Activated T-cell treated with anti-CD3 and anti-CD28 coated beads for 48 hours (primary cell): Measurements from ENCODE around the gene AFMID.
"Not testable (repeated sequence)": the region's sequence is repeated elsewhere in the genome, so short reads cannot be mapped to it uniquely, and the experiment has no call there.

Source experiments
- DNase-seq: peaks from one replicate; pipeline ENCODE4 v3.0.0-alpha.2; 2020; ENCODE audit warnings: low read depth

Gene AFMID

GRCh38 chr17:78238823-78239488, 51.8 kb downstream of the AFMID start:
- no peak for DNase-seq

GRCh38 chr17:78239489-78239931, 52.3 kb downstream of the AFMID start:
- no peak for DNase-seq

DNA sequence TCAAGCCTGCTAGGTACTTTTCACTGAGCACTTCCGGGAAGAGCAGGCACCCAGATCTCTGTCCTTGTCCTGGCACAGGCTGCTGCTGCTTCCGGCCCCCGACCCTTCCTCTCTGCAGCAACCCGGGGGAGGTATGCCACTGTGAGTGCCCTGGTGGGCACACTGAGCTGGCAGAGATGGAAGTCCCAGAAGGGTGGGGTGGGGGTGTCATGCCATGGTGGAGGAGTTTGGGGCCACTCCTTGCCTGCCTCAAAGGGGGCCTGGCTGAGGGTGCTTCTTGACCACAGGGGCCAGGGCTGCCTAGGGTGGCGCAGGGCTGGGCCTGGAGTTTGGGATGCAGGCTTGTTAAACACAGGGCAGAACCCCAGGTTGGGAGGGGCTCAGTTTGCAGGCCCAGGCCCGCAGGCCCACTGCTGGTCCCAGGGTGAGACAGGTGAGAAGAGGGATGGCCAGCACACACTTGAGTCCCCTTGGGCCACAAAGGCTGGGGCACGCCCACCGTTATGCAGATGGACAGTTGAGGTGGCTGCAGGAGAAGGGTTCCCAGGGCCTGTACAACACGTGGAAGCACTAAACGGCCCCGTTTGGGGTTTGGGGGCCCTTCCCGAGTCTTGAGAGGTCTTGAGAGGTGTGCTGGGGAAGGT, 53.0 kb downstream of the AFMID start:
- no peak for DNase-seq

DNA sequence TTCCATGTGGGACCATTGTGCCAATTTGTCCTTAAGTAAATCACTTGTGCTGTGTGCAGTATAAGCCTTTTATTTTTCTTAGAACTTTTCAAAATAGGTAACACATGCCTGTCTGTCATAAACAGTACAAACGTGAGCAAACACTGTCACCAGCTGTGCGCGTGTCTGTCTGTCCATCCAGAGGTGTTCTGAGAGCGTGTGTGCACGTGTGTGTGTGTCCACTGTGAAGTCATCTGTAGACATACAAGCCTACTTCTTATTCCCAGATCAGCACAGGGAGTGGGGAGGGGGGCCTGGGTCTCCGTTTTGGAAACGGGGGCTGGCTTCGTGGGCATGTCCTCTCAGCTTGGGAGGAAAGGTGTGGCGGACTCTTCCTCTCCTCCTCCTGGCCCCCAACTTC, 53.7 kb downstream of the AFMID start:
- DNase-seq: no peak

DNA sequence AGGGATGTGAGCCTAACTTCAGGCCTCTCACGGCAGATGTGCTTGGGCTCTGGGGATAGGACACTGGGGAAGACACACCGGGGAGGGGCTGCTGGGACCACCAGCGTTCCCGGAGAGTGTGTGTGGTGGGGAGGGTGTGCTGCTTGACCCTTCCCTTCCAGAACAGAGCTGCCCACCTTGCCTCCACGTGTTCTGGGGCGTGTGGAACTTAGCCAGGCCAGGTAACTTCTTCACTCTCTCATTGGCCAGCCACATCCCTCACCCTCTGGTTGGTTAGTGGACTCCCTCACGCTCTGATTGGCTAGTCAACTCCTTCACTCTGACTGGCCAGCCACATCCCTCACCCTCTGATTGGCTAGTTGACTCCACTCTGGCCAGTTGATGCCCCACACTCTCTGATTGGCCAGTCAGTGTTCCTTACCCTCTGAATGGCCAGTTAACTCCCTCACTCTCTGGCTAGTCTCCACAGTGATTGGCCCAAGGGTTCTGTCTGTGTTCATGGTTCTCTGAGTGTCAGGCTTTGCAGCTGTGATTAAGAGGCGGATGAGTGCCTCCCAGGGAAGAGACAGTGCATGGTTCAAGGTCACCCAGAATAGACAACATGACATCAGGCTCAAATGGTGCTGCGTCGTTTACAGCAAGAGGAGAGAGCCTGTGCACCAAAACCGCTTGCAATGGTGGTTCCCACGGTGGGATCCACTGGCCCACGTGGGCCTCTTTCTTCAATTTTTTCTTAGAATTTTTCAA, 54.3 kb downstream of the AFMID start:
- no peak for DNase-seq

DNA sequence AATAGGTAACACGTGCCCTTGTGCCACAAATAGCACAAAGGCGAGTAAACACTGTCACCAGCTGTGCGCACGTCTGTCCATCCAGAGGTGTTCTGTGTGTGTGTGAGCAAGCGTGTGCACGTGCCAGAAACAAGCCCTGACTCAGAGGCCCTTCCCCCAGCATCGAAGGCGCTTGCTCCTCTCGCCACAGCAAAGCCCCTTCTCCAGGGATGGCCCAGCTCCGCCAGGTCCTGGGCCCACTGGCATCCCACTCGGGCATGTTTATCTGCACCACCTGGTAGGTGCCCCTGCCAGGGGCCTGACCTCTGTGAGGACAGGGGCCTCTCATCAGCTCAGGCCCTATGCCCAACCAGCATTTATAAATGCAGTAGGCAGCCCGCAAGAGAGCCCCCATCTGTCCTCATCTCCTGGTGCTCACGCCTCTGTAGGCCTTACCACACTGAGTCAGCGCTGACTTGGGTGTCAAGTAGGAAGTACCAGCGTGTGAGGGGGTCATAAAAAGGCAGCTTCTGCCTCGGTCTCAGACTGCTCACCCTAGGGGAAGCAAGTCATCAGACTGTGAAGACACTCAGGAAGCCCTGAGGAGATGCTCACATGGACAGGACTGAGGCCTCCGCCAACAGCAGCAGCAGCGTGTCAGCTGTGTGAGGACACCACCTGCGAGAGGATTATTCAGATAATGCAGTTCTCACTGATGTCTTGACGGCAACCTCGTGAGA, 55.0 kb downstream of the AFMID start:
- DNase-seq: no peak

DNA sequence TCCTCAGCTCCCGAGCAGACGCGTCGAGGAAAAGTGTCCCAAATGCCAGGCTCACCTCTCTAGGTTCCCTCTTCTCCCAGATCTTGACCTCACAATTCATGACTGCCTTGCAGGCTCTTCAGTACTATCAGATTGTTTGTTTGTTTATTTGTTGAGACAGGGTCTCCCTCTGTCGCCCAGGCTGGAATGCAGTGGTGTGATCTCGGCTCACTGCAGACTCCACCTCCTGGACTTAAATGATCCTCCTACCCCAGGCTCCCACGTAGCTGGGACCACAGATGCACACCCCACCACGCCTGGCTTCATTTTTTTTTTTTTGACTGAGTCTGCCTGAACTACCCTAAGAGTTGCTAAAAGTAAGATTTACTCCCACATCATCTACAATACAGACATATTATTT, 60.1 kb downstream of the AFMID start:
- no peak for DNase-seq

- DNase-seq: no peak
Observed at GRCh38 chr17:78248051-78248914, 61.1 kb downstream of the AFMID start.

- no peak for DNase-seq
Observed at GRCh38 chr17:78249074-78249817, 62.1 kb downstream of the AFMID start.

- no peak for DNase-seq
Observed at GRCh38 chr17:78249818-78250806, 63.0 kb downstream of the AFMID start.

GRCh38 chr17:78250891-78251772, 64.0 kb downstream of the AFMID start:
- peak; percentile 88 for DNase-seq

GRCh38 chr17:78251773-78252103, 64.6 kb downstream of the AFMID start:
- no peak for DNase-seq

DNA sequence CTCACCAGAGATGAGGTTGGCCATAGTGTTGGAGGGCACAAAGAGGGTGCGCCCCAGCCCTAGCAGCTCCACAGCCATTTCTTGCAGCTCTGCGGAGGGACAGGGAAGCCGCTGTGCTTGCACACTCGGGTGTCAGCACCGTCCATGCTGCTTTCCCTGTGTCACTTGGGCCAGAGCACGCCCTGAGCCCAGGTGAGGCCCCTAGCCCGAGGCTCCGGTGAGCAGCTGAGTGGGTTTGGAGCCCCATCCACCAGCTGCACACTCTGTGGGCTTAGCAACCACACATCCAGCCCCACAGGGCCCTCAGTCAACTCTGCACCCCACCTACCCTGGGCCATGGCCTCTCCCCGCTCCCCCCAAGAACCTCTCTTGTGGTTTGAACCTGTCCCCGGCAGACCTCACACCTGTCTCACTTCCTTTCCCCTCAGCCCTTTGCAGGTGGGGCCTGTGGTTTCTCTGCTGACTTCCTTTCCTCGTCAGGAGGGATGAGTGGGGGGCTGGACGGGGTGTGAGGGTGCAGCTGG, 65.0 kb downstream of the AFMID start:
- DNase-seq: no peak

- DNase-seq: no peak
Observed at GRCh38 chr17:78252701-78253635, 65.8 kb downstream of the AFMID start.

DNA sequence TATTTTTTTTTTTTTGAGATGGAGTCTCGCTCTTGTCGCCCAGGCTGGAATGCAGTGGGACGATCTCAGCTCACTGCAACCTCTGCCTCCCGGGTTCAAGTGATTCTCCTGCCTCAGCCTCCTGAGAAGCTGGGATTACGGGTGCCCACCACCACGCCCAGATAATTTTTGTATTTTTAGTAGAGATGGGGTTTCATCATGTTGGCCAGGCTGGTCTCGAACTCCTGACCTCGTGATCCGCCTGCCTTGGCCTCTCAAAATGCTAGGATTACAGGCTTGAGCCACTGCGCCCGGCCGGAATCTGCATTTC, 66.4 kb downstream of the AFMID start:
- DNase-seq: not testable (repeated sequence)

DNA sequence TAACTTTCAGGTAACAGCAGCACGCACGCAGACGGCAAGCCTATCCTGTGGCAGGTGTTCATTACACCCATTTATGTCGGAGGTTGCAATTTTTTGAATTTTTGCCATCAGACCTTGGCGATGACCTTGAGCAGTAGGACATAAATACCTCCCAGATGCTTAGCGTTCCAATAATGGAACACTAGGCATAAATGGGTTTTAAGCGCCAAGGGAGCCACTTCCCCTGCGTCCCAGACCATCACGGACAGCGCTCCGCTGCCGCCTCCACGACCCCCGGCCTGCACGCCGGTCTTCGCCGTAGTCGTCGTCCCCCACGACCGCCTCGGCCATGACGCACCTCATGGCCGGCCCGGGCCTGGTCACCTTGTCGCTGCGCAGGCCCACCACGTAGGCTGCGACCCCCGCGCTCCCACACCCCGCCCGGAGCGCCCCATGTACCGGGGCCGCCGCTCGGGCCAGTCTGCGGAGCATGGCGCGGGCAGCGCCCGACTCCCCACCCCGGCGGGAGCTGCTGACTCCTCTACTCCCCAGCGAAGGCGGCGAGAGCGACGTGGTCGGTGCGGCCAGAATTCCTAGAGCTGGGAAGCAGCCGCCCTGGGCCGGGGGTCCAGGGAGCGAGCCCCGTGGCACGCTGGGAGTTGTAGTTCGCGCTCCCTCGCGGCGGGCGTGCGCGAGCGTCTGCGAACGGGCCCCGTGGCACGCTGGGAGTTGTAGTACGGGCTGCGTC, 66.9 kb downstream of the AFMID start:
- DNase-seq: peak; percentile 81
